AG04449 (cell line): Measurements from ENCODE around the gene ENG.

Experiments
- CTCF ChIA-PET: fragments of 350-600 bp; formaldehyde crosslinking; extraction: SDS; loops from one replicate; lab custom pipeline; 2021; ENCODE audit warnings: antibody characterized with exemption; lab: Yijun Ruan, JAX
- POLR2A ChIA-PET: fragments of 400-600, 350-600 bp; formaldehyde crosslinking; extraction: SDS; loops from one replicate; lab custom pipeline; 2020; ENCODE audit warnings: antibody characterized with exemption, inconsistent platforms; lab: Yijun Ruan, JAX
- DNase-seq: peaks from one replicate; pipeline ENCODE4 v3.0.0-alpha.2; 2010; ENCODE audit warnings: low read depth, low spot score
- H3K4me3 ChIP-seq: 2 replicates; pipeline ENCODE4 v1.5.1; 2011; ENCODE audit warnings: low read depth, mild to moderate bottlenecking, control low read depth, low read length
- CTCF ChIP-seq: IDR thresholded peaks from one replicate; pipeline ENCODE4 v1.5.1; 2011; ENCODE audit warnings: mild to moderate bottlenecking, moderate library complexity, low read length, control low read depth, inconsistent platforms; ENCODE audit not compliant: insufficient read depth; ENCODE audit errors: missing control alignments

Gene ENG

GRCh38 chr9:127822108-127822507 lies 32.4 kb downstream of the ENG start:
- ChIA-PET POLR2A (no interaction called here), CTCF (interaction anchor here (0.8 kb wide), 1 partner anchor 38 kb away, joined by 3 read pairs; no protein-coding TSS in a partner anchor)
- DNase-seq, result no peak

DNA sequence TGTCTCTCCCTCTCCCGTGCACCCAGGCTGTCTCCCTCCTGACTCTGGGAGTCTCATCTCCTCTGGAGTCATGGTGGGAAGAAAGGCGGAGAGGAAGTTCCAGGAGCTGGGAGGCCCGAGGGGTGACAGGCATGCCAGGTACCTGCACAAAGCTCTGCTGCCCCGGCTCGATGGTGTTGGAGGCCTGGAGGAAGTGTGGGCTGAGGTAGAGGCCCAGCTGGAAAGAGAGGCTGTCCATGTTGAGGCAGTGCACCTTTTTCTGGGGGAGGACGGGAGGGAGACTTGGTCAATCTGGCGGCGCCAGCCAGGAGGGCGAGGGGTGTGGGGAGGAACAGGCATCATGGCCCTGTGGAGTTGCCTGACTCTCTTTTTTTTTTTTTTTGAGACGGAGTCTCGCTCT lies 35.9 kb downstream of the ENG start:
- CTCF ChIA-PET, result interaction anchor here (0.9 to 1.5 kb wide), 3 partner anchors 51 to 299 kb away, joined by 3 to 5 read pairs (median 3); no protein-coding TSS in a partner anchor
- DNase-seq, result no peak
- no peak overlapping the region for H3K4me3 ChIP-seq
- POLR2A ChIA-PET, result interaction anchor here (1.2 kb wide), 1 partner anchor 16 kb away, joined by 3 read pairs; the partner anchor contains the start of gene FPGS
- no peak for TF ChIP-seq CTCF

More at GRCh38 chr9:127822108-127822507, 32.4 kb downstream of the ENG start:
- TF ChIP-seq CTCF, result no peak
- H3K4me3 ChIP-seq, result no peak overlapping the region

GRCh38 chr9:127817881-127818434 lies 36.5 kb downstream of the ENG start:
- DNase-seq, result no peak
- TF ChIP-seq CTCF, result no peak
- POLR2A ChIA-PET, result interaction anchor here (1.0 kb wide), 1 partner anchor 10 kb away, joined by 3 read pairs; no protein-coding TSS in a partner anchor
- H3K4me3 ChIP-seq, result no peak overlapping the region
- CTCF ChIA-PET, result interaction anchor here (0.9 to 1.4 kb wide), 5 partner anchors 8 to 300 kb away, joined by 3 to 6 read pairs (median 3); no protein-coding TSS in a partner anchor

DNA sequence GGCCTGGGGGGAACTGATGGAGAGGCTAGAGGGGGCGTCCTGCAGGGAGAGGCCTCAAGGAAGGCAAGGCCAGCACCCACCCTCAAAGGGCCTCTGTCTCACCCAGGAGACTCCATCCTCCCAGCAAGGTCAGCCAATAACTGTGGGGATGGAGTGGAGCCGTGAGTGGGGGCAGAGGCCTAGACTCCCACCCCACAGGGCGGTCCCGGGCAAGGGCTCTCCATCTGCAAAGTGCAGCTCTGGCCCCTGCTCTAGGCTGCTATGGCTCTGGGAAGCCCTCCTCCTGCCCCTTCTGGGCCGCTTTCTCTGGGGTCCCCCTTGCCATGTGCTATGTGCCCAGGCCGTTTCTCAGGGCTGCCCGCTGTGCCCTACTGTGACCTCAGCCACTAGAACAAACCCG lies 37.7 kb downstream of the ENG start:
- no peak for TF ChIP-seq CTCF
- POLR2A ChIA-PET, result no interaction called here
- CTCF ChIA-PET, result interaction anchor here (1.0 to 1.4 kb wide), 4 partner anchors 9 to 55 kb away, joined by 3 to 6 read pairs (median 4); no protein-coding TSS in a partner anchor
- no peak for DNase-seq
- H3K4me3 ChIP-seq, result no peak overlapping the region

DNA sequence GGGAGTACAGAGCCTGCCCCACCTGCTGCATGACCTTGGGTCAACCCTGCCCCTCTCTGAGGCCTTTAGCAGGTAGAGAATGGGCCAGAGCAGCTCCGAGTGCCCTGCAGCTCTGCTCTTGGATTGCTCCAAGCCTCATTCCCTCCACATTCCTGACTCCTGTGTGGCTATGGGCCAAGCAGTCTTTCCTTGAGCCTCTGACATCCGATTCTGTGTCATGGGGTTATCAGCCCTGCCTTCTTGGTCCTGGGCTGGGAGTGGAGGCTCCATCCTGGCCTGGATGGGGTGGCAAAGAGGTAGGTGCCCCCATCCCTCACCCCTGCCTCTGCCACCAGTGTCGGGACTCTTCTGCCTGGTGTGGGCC lies 38.1 kb downstream of the ENG start:
- ChIA-PET POLR2A (no interaction called here), CTCF (interaction anchor here (1.4 kb wide), 1 partner anchor 11 kb away, joined by 6 read pairs; no protein-coding TSS in a partner anchor)
- DNase-seq, result no peak
- H3K4me3 ChIP-seq, result no peak overlapping the region
- TF ChIP-seq CTCF, result no peak

DNA sequence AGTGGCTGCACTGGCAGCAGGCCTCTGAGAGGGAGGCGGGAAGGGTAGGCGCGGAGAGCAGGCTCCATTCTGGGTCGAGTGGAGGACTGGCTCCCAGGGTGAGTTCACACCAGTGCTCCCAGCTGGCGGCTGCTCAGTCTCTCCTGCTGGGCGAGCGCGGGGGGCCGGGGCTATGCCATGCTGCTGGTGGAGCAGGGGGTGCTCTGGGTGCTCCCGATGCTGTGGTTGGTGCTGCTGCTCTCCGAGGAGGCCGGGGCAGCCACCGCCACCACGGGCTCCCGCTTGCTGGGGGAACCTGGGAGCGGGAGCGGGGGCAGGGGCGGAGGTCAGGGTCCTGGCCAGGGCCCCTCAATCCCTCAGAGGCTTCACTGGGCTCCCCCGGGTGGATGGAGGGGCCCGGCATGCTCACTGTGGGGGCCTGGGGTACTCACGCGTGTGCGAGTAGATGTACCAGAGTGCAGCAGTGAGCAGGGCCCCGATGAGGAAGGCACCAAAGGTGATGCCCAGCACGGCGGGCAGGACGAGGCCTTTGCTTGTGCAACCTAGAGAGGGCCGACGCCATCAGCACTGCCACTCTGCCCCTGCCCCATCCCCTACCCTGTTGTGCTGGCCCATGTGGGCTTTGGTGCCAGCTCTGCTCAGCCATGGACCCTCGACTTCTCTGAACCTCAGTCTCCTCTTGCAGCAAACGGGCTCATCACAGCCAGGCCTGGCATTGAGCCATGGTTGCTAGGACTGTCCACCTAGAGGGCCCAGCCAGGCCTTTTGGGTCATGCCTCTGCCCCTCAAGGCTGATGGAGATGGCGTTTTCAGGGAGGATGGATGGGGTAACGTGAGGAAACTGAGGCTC lies 38.7 kb downstream of the ENG start:
- H3K4me3 ChIP-seq, result no peak overlapping the region
- TF ChIP-seq CTCF, result no peak
- DNase-seq, result no peak
- POLR2A ChIA-PET, result interaction anchor here (0.7 to 1.8 kb wide), 2 partner anchors 12 to 54 kb away, joined by 3 to 5 read pairs; no protein-coding TSS in a partner anchor
- CTCF ChIA-PET, result interaction anchor here (1.4 kb wide), 1 partner anchor 9 kb away, joined by 5 read pairs; no protein-coding TSS in a partner anchor
